Right lobe of liver (tissue), 4 donors: ENCODE data around the gene OSBPL5.

Experiments used
- POLR2A ChIP-seq: fragments of 450-650 bp; IDR thresholded peaks from one replicate; pipeline ENCODE4 v1.6.1; 2017; ENCODE audit warnings: antibody characterized with exemption, mild to moderate bottlenecking
- TF ChIP-seq, protein P1 (sequence below), 4 donors: fragments of 200-600 bp in 3 of 4; fragments of 450-650 bp in 1 of 4; IDR thresholded peaks; one replicate each; pipeline versions ENCODE4 v1.5.1 to v1.8.0; 2016 to 2022; ENCODE audit warnings: antibody characterized with exemption in 4 of 4, mild to moderate bottlenecking in 2 of 4
- donor health status: DM: no; HTN: no; CAD: no.
- donor health status: DM: no; HTN: no; CAD: no.
- donor health status: DM: no; HTN: yes; CAD: no.

- TF ChIP-seq, protein P1, sequence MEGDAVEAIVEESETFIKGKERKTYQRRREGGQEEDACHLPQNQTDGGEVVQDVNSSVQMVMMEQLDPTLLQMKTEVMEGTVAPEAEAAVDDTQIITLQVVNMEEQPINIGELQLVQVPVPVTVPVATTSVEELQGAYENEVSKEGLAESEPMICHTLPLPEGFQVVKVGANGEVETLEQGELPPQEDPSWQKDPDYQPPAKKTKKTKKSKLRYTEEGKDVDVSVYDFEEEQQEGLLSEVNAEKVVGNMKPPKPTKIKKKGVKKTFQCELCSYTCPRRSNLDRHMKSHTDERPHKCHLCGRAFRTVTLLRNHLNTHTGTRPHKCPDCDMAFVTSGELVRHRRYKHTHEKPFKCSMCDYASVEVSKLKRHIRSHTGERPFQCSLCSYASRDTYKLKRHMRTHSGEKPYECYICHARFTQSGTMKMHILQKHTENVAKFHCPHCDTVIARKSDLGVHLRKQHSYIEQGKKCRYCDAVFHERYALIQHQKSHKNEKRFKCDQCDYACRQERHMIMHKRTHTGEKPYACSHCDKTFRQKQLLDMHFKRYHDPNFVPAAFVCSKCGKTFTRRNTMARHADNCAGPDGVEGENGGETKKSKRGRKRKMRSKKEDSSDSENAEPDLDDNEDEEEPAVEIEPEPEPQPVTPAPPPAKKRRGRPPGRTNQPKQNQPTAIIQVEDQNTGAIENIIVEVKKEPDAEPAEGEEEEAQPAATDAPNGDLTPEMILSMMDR (IDR thresholded peaks at IDR 0.05), result no peak
- TF ChIP-seq POLR2A, result no peak
These were observed 38.8 kb downstream of the OSBPL5 start for GRCh38 chr11:3126207-3126865.
